Measurements from ENCODE around the gene RAPGEF3.

The RAPGEF3 gene

GRCh38 chr12:47722941-47723631 is 35.6 kb downstream of the RAPGEF3 start:
- Histone ChIP-seq H3F3A (ENCODE audit: low read depth) (no peaks in the 10 kb centered on the region), H2AFZ (ENCODE audit: low read length) (no peak overlapping the region), H3K27me3 (ENCODE audit: insufficient read depth, low read length, poor library complexity, severe bottlenecking) (no peaks in the 10 kb centered on the region), H3K9ac (ENCODE audit: low read depth, low read length, poor library complexity, severe bottlenecking) (no peak overlapping the region), H3K4me1 (ENCODE audit: insufficient read depth, low read length, poor library complexity, severe bottlenecking) (peaks cover 28% of the 10 kb centered on the region), H4K20me1 (ENCODE audit: insufficient read depth, low read length, poor library complexity, severe bottlenecking) (no peaks in the 10 kb centered on the region), H3K79me2 (ENCODE audit: insufficient read depth, low read length) (no peaks in the 10 kb centered on the region), H3K4me3 (ENCODE audit: low read length, poor library complexity, severe bottlenecking) (no peak overlapping the region), H3K9me2 (replicated peaks; ENCODE audit: low read depth, low read length) (no peaks in the 10 kb centered on the region), H3K4me2 (ENCODE audit: low read depth, low read length, poor library complexity, severe bottlenecking) (no peak overlapping the region), H3K9me3 (ENCODE audit: insufficient read depth, low read depth, low read length) (no peaks in the 10 kb centered on the region), H3K36me3 (ENCODE audit: insufficient read depth, low read length) (no peaks in the 10 kb centered on the region)
- TF ChIP-seq CTCF (conservative IDR thresholded peaks at IDR 0.05; ENCODE audit: low read length) (no peak), EZH2phosphoT487 (IDR thresholded peaks at IDR 0.05; ENCODE audit: borderline replicate concordance) (no peak)

DNA sequence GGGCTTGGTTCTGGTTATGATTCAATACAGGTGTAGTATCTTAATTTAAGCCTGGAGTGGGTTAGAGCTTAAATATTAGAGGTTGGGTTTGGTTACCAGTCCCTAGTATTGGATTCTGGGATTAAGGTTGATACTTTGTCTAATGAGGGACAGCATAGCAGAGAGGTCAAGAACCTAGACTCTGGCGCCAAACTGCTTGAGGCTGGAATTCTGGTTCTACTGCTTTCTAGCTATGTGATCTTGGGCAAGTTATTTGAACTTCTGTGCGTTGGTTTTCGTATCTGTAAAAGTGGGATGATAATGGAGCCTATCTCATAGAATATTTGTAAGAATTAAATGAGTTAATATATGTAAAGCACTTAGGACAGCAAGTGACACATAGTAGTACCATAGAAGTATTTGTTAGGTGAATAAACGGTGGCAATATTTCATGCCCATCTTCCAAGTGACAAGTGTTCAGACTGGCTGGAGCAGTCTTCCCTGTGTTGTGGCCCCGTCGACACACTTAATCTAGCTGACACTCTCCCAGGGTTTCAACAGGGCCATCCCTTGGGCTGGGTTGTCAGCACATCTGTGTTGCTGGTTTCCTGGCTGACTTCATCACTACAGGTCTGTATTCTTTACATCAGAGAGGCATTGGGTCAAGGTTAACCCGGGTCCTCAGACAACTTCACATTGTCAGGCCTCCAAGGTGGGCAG is 36.4 kb downstream of the RAPGEF3 start:
- Histone ChIP-seq H3K4me3 (ENCODE audit: low read length, poor library complexity, severe bottlenecking) (no peak overlapping the region), H3K9me2 (replicated peaks; ENCODE audit: low read depth, low read length) (no peaks in the 10 kb centered on the region), H3K9me3 (ENCODE audit: insufficient read depth, low read depth, low read length) (no peaks in the 10 kb centered on the region), H3K4me1 (ENCODE audit: insufficient read depth, low read length, poor library complexity, severe bottlenecking) (peaks cover 33% of the 10 kb centered on the region), H3K36me3 (ENCODE audit: insufficient read depth, low read length) (no peaks in the 10 kb centered on the region), H3K79me2 (ENCODE audit: insufficient read depth, low read length) (no peaks in the 10 kb centered on the region), H3K4me2 (ENCODE audit: low read depth, low read length, poor library complexity, severe bottlenecking) (no peak overlapping the region), H2AFZ (ENCODE audit: low read length) (no peak overlapping the region), H3F3A (ENCODE audit: low read depth) (no peaks in the 10 kb centered on the region), H4K20me1 (ENCODE audit: insufficient read depth, low read length, poor library complexity, severe bottlenecking) (no peaks in the 10 kb centered on the region), H3K9ac (ENCODE audit: low read depth, low read length, poor library complexity, severe bottlenecking) (no peak overlapping the region), H3K27me3 (ENCODE audit: insufficient read depth, low read length, poor library complexity, severe bottlenecking) (no peaks in the 10 kb centered on the region)
- TF ChIP-seq EZH2phosphoT487 (IDR thresholded peaks at IDR 0.05; ENCODE audit: borderline replicate concordance), result no peak
- TF ChIP-seq CTCF (conservative IDR thresholded peaks at IDR 0.05; ENCODE audit: low read length), result no peak

DNA sequence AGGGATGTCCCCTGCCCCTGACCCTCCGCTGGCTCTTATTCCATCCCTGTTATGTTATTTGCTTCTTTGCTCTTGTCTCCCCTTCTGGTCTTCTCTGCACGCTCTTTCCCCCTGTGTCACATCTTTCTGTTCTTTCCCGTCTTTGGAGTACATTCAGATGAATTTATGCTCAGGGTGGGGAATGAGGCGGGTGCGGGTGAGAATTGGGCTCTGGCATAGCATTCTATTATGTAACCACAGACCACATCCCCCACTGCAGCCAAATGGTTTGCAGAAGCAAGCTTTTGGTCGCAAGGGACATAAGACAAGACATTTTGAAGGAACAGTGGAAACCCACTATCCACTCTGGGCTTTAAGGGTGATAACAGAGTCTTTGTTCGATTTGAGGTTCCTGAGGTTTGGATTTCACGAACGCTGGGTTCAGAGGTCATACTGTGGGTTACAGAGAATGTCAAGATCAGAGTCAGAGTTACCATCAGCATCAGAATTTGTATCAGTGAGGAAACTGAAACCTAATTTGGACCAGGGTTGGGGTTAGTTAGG is 37.2 kb downstream of the RAPGEF3 start:
- Histone ChIP-seq H3K4me3 (ENCODE audit: low read length, poor library complexity, severe bottlenecking) (no peak overlapping the region), H3F3A (ENCODE audit: low read depth) (no peaks in the 10 kb centered on the region), H3K4me1 (ENCODE audit: insufficient read depth, low read length, poor library complexity, severe bottlenecking) (peaks cover 31% of the 10 kb centered on the region), H3K9ac (ENCODE audit: low read depth, low read length, poor library complexity, severe bottlenecking) (no peak overlapping the region), H3K9me2 (replicated peaks; ENCODE audit: low read depth, low read length) (no peaks in the 10 kb centered on the region), H3K4me2 (ENCODE audit: low read depth, low read length, poor library complexity, severe bottlenecking) (no peak overlapping the region), H3K9me3 (ENCODE audit: insufficient read depth, low read depth, low read length) (no peaks in the 10 kb centered on the region), H3K27me3 (ENCODE audit: insufficient read depth, low read length, poor library complexity, severe bottlenecking) (no peaks in the 10 kb centered on the region), H3K36me3 (ENCODE audit: insufficient read depth, low read length) (no peaks in the 10 kb centered on the region), H4K20me1 (ENCODE audit: insufficient read depth, low read length, poor library complexity, severe bottlenecking) (no peaks in the 10 kb centered on the region), H3K79me2 (ENCODE audit: insufficient read depth, low read length) (no peaks in the 10 kb centered on the region), H2AFZ (ENCODE audit: low read length) (no peak overlapping the region)
- TF ChIP-seq EZH2phosphoT487 (IDR thresholded peaks at IDR 0.05; ENCODE audit: borderline replicate concordance), result no peak
- TF ChIP-seq CTCF (conservative IDR thresholded peaks at IDR 0.05; ENCODE audit: low read length), result no peak
